ENCODE measurements around the gene ZFP36L2.
A peak's percentile ranks its signal among the peaks of the same experiment; 100 is the strongest.

Gene ZFP36L2

GRCh38 chr2:43269706-43270105 is 43.3 kb upstream of the ZFP36L2 start:
- Histone ChIP-seq H3K27ac (peak overlapping the region; percentile 87 to 93), H3K4me3 (peak overlapping the region; percentile 27)
- DNase-seq (ENCODE audit: low spot score): peak; percentile 92
- TF ChIP-seq CTCF (IDR thresholded peaks at IDR 0.05): no peak

- TF ChIP-seq CTCF (IDR thresholded peaks at IDR 0.05): no peak
- H3K4me3 ChIP-seq: peak overlapping the region; percentile 39
- DNase-seq (ENCODE audit: low spot score): peak; percentile 98
- H3K27ac ChIP-seq: peak overlapping the region; percentile 87 to 93
Measured at GRCh38 chr2:43269074-43269572, 42.7 kb upstream of the ZFP36L2 start.

GRCh38 chr2:43268066-43268953 is 41.9 kb upstream of the ZFP36L2 start:
- DNase-seq (ENCODE audit: low spot score): peak; percentile 82
- Histone ChIP-seq H3K27ac (peak overlapping the region; percentile 87 to 93), H3K4me3 (peak overlapping the region; percentile 39)
- no peak for TF ChIP-seq CTCF (IDR thresholded peaks at IDR 0.05)

- H3K4me3 ChIP-seq: no peak overlapping the region
- no peak for TF ChIP-seq CTCF (IDR thresholded peaks at IDR 0.05)
- DNase-seq (ENCODE audit: low spot score): no peak
- peak overlapping the region; percentile 87 to 93 for H3K27ac ChIP-seq
Measured at GRCh38 chr2:43267381-43267780, 41.0 kb upstream of the ZFP36L2 start.

- no peak for TF ChIP-seq CTCF (IDR thresholded peaks at IDR 0.05)
- no peak for DNase-seq (ENCODE audit: low spot score)
- Histone ChIP-seq H3K27ac (peak overlapping the region; percentile 87 to 93), H3K4me3 (no peak overlapping the region)
Measured at GRCh38 chr2:43266711-43267111, 40.3 kb upstream of the ZFP36L2 start.

- no peak for TF ChIP-seq CTCF (IDR thresholded peaks at IDR 0.05)
Measured at GRCh38 chr2:43265421-43265820, 39.0 kb upstream of the ZFP36L2 start.

GRCh38 chr2:43265001-43265400 is 38.6 kb upstream of the ZFP36L2 start:
- DNase-seq (ENCODE audit: low spot score): no peak
- Histone ChIP-seq H3K27ac (peak overlapping the region; percentile 87 to 93), H3K4me3 (peak overlapping the region; percentile 18)
- no peak for TF ChIP-seq CTCF (IDR thresholded peaks at IDR 0.05)

More at GRCh38 chr2:43265421-43265820, 39.0 kb upstream of the ZFP36L2 start:
- Histone ChIP-seq H3K4me3 (no peak overlapping the region), H3K27ac (peak overlapping the region; percentile 87 to 93)
- DNase-seq (ENCODE audit: low spot score): no peak

All from coronary artery (tissue), 2 donors.